Astrocyte (in vitro differentiated cells and primary cell): Measurements from ENCODE around the gene ERRFI1.

Source experiments
- EZH2 ChIP-seq: IDR thresholded peaks from 2 replicates; pipeline ENCODE4 v1.6.1; 2012; ENCODE audit warnings: mild to moderate bottlenecking, low read length, inconsistent platforms; ENCODE audit not compliant: insufficient read depth
- TF ChIP-seq, protein P1 (sequence below): IDR thresholded peaks from 2 replicates; pipeline ENCODE4 v1.5.1; 2011; ENCODE audit warnings: low read depth, mild to moderate bottlenecking, inconsistent platforms, low read length, moderate library complexity; ENCODE audit not compliant: insufficient read depth

DNA sequence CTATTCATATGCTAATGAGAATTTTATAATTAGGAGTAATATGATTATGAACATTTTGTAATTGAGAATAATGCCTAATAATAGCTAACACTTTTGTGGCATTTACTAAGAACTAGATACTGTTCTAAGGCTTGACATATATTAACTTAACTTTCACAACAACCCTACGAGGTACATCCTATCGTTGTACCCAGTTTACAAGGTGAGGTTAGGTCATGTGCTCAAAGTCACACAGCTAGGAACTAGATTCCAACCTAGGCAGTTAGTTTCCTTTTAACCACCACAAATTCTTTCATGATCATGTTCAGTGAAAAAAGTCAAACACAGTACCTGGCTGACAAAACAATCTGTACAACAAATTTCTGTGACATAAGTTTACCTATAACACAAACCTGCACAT lies 13.0 kb upstream of the ERRFI1 start:
- TF ChIP-seq, protein P1, sequence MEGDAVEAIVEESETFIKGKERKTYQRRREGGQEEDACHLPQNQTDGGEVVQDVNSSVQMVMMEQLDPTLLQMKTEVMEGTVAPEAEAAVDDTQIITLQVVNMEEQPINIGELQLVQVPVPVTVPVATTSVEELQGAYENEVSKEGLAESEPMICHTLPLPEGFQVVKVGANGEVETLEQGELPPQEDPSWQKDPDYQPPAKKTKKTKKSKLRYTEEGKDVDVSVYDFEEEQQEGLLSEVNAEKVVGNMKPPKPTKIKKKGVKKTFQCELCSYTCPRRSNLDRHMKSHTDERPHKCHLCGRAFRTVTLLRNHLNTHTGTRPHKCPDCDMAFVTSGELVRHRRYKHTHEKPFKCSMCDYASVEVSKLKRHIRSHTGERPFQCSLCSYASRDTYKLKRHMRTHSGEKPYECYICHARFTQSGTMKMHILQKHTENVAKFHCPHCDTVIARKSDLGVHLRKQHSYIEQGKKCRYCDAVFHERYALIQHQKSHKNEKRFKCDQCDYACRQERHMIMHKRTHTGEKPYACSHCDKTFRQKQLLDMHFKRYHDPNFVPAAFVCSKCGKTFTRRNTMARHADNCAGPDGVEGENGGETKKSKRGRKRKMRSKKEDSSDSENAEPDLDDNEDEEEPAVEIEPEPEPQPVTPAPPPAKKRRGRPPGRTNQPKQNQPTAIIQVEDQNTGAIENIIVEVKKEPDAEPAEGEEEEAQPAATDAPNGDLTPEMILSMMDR: no peak
- no peak for TF ChIP-seq EZH2
